Fibroblast of skin of right quadriceps (primary cell): Measurements from ENCODE around the gene ULK2.
A peak's percentile ranks its signal among the peaks of the same experiment; 100 is the strongest.
"Not testable (repeated sequence)": the region's sequence is repeated elsewhere in the genome, so short reads cannot be mapped to it uniquely, and the experiment has no call there.

Source experiments
- DNase-seq: peaks from one replicate; pipeline ENCODE4 v3.0.0-alpha.2; 2013

ULK2 gene

GRCh38 chr17:19867329-19868078 is at the start of gene ULK2:
Gene ULK2, minus strand, starts transcription at chr17:19867936. Its CDS starts 519 bp downstream, at chr17:19867417.
- peak; percentile 85 for DNase-seq

DNA sequence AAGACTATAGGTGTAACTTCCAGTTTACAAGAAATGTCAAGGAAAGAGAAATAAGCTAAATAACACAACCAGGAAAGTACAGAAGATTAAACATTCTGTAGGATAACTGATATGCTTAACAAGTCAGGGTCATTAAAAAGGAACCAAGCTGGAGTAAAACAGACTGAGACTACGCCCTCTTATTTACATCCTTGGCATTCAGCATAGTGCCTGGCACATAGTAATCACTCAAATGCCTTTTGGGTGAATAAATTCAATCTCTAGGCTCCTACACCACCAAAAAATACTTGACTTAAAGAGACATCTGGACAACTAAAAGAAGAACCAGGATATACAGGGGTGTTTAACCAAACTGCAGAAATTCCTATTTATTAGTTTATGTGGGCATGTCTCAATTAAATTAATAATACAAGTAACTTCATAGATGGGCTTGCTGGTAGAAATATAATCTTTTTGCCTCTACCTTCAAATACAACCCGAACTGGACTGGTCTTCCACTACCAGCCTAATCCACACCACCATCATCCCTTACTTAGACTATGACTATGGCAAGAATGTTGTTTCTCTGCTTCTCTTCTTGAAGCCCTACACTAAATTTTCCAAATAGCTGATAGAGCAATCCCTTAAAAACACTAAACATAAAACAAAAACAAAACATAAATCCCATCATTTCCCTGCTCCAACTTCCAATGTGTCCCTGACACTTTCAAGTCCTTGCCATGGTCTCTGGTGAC is 47.7 kb upstream of the ULK2 start:
- no peak for DNase-seq

- DNase-seq = no peak
Observed at GRCh38 chr17:19911033-19911432, 43.3 kb upstream of the ULK2 start.

DNA sequence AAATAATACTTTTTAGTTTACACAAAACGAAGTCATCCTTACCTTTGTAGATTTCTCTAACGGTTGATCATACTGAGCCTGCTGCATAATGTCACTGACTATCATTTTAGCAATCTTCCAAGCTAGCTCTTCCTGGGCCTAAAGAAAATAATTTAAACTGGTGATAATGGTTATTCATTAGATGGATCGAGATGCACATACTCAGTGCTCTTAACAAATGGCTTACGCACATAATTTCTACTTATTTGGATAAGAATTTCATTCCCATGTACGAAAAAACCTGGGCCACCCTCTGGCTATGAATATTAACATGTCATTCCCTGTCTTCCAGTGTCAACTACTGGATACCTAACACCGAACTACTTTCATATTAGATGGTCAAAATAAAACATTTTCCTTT is 41.4 kb upstream of the ULK2 start:
- DNase-seq = no peak

- DNase-seq = no peak
Observed at GRCh38 chr17:19905502-19905901, 37.8 kb upstream of the ULK2 start.

GRCh38 chr17:19904924-19905323 is 37.2 kb upstream of the ULK2 start:
- DNase-seq = no peak

- peak; percentile 33 for DNase-seq
Observed at GRCh38 chr17:19904412-19904811, 36.7 kb upstream of the ULK2 start.

GRCh38 chr17:19900809-19901208 is 33.1 kb upstream of the ULK2 start:
- no peak for DNase-seq

DNA sequence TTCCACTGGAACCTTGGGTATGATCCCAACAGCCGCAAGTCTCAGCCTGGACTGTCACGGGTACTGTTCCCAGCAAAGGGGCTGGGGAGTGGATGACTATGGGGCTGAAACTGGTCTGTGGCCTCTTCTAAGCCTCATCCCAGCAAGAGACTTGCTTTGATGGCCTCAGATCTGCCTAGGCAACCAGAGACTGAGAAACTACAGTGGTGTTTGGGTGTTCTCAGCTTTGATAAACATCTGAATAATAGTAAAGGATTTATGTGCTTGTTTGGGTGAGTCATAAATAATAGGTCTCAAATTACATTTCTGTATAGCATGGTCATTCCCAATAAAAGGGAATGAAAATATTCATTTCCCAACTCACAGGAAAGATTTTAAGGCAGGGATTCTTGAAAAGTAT is 30.2 kb upstream of the ULK2 start:
- peak; percentile 79 for DNase-seq

DNA sequence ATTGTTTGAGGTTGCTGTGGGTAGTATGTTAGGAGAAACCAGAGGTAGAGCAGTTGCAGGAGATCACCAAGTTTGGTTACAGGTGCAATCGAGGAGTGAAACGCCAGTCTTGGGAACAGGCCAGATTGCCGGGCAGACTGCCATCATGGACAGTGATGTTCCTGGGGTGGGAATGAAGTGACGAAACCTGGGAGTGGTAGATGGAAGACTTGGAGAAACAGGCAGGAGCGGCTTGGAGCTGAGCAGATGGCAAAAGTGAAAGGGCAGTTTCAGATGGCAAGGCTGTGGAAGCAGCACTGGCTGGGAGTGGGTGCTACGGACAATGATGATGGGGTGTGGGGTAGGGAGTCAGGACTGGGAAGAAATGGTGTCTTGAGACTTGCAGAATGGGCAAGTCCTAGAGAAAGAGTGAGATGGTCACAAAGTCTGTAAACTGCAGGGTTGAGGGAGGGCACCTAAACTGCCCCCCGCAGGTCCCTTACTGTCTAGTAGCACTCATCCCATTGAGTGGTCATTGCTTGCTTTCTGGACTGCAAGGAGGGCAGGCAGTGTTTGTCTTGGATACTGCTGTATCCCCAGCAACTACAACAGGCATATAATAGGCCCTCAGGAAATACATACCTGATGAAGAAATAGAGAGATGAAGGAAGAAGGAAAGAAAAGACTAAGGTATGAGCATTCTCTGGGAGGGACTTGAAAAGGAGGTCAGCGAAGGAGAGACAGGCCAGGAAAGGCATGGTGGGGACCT is 29.5 kb upstream of the ULK2 start:
- DNase-seq = no peak

DNA sequence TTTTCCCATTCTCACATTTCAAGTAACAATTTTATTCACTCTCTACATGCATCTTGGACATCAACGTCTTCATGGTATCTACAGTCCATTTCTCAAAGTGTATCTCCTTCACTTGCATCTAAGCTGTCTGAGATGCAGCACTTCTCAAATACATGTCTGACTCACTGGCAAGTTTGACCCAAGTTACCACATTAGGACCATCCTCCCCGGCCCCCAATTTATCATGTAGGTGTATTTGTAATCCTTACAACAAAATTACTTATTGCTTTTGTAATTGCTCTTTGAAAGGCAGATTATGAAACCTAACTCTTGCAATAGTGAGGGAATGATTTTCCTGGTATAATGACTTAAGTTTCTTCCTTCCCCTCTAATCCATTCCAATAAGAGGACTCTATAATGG is 28.9 kb upstream of the ULK2 start:
- no peak for DNase-seq

DNA sequence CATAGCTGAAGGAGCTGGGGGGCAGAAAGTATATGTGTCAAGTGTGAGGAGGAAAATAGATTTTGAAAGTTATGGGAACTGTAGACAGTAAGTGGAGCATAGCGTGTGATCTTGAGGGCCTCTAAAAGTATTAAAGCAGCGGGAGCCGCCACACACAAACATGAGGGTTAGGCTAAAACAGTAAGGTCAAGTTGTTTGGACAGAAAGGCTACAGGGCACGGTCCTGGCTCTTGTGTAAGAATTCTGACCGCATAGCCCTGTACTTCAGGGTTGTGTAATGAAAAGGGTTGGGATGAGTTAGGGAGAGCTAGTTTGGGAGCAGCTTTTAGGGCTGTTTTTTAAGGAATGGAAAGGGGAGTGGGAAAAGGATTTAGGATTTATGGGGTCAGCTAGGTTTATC is 22.8 kb upstream of the ULK2 start:
- not testable (repeated sequence) for DNase-seq

DNA sequence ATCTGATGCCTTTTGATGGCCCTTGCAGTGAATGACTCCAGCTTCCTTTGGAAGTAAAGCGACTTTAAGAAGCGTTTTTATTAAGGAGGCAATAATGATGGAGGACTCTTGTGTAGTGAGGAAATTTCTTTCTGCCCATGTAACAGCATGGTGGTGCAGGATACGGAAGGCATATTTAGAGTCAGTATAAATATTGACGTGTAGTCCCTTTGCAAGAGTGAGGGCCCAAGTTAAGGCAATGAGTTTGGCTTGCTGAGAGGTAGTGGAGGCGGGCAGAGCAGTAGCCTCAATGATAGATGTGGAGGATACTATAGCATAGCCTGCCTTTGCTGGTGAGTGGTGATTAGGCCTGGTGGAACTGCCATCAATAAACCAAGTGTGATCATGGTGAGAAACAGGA is 22.3 kb upstream of the ULK2 start:
- not testable (repeated sequence) for DNase-seq

- DNase-seq = no peak
Observed at GRCh38 chr17:19886116-19886515, 18.4 kb upstream of the ULK2 start.

- DNase-seq = no peak
Observed at GRCh38 chr17:19883537-19884215, 15.9 kb upstream of the ULK2 start.

DNA sequence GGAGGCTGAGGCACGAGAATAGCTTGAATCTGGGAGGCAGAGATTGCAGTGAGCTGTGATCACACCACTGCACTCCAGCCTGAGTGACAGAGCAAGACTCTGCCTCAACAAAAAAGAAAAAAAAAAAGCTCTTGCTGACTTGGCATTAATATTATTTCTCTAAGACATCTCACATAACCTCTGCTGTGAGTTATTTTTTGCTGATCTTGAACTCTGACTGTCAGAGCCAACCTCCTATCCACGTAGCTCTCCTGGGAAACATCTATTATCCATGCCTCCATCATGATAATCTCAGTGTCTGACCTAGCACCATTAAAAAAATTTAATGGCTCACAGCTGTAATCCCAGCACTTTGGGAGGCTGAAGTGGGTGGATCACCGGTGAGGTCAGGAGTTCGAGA is 12.7 kb upstream of the ULK2 start:
- DNase-seq = no peak

DNA sequence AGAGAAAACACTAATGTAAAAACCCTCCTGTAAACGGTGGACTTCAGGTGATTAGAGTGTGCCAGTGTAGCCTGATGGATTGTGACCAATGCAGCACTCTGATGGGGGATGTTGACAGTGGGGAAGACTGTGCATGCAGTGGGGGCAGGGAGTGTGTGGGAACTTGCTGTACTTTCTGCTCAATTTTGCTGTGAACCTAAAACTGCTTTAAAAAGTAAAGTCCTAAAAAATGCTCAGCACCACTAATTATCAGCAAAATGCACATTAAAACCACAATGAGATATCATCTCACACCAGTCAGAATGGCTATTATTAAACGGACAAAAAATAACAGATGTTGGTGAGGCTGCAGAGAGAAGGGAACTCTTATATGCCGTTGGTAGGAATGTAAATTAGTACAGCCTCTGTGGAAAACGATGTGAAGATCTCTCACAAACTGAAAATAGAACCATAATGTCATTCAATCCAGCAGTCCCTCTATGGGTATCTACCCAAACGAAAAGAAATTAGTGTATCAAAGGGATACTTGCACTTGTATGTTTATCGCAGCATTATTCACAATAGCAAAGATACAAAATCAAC is 9.7 kb upstream of the ULK2 start:
- no peak for DNase-seq

DNA sequence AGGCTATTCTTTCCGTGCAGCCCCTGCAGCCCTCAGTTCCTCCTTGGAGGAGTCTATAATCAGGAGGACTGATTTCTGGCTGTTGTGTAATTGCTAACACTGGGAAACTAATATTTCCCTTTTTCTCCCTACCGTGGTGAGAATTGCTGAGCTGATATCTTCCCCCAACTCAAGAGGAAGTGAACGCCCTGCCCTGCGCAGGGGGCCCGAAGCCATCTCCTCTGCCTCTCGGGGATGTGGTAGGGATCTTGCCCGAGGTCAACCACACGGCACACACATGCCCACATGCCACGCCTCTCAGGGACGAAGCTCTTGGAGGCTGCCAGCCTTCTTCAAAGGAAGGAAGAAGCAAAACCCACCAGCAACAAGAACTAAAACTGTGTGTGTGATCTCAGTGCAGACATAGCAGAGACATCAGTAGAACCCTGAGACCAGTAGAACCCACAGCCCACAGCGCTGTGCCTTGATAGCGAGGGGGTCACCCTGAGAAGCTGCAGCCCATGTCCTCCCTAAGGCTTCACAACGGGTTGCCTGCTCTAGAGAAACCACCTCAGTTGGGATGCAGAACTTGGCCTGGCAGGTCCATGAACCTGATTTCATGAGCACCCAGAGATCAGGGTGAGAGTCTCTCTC is 8.9 kb upstream of the ULK2 start:
- DNase-seq = no peak

- no peak for DNase-seq
Observed at GRCh38 chr17:19874256-19874655, 6.5 kb upstream of the ULK2 start.

DNA sequence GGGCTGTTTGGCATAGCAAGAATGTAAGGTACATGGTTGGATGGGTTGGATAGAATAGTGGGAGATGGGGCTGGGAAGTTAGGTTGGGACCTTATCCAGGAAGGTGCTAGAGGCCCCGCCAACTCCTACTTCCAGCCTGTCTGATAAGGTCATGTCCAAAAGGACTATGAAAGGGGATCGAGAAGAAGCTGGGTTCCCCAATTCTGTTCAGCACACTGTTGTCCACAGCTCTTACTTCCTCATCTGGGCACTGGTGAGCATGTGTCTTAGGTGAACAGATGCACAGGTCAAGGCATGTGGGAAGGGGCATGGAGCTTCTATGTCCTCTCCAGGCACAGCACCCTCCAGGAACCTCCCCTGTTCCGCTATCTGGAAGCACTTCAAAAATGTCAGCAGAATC is 5.6 kb upstream of the ULK2 start:
- DNase-seq = no peak

DNA sequence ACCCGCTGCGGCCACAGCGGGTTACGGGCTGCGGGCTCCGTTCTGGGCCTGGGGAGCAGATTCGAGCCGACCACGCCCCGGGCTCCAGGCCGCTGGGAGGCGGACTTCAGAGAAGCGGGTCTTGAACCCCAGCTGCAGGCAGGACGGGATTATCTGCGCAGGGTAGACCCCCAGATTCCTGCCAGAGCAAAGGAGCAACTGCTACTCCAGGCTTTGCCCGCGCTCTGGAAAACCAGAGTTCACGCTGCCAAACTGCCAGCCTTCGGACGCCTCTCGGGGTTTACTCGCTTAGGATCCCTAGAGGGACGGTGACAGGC is 301 bp upstream of the ULK2 start:
- DNase-seq = no peak

- DNase-seq = peak; percentile 59
Observed at GRCh38 chr17:19867079-19867328, 732 bp downstream of the ULK2 start.

DNA sequence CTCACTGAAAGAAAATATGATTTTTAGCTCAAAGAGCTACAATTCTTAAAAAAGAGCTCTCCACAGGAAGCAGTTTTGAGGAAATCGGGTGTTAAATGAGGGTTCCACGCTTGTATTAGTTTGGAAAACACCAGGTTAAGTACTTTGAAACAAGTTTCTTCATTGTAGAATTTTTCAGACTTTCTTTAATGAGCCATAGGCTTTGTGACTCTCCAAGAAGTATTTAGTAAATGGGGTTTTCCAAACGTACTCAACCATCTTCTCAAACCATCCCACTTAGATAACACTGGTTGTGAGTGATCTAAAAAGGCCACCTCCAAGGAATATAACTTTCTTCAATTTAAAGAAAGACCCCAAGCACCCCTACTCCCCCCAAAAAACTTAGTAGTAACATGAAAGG is 2.7 kb downstream of the ULK2 start:
- no peak for DNase-seq
